Prostate gland (tissue), 2 donors: ENCODE data around the gene ZSWIM9.

Experiments
- CTCF ChIP-seq, 4 experiments: fragments of 200-600 bp in 2 of 4; fragments of 450-650 bp in 2 of 4; sonication (generic) in 2 of 4; IDR thresholded peaks; 1 replicate in 3 of 4; 2 replicates in 1 of 4; pipeline ENCODE4 v1.5.1; 2016 to 2019; ENCODE audit warnings: antibody characterized with exemption in 4 of 4, mild to moderate bottlenecking in 2 of 4, moderate library complexity in 2 of 4
- POLR2AphosphoS5 ChIP-seq: sonication (generic); formaldehyde crosslinking; IDR thresholded peaks from one replicate; pipeline ENCODE4 v1.6.1; 2017; ENCODE audit warnings: antibody characterized with exemption

DNA sequence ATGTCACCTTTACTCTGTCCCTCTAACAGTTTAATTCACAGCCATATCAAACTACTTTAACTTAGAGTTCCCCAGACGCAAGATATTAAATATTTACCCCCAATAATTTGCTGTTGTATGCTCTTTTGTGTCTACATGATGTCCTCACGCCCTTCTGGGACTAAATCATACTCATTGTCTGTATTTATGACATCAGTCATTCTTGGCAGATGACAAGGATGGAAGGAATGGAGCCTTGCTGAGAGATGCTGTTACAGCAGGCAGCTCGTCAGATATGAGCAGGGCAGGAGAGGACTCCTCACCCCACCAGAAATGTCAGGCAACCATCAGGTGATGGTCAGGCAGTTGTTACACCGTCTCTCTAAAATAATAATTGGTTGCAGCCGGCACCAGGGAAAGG lies 43.5 kb downstream of the ZSWIM9 start:
- TF ChIP-seq CTCF (IDR thresholded peaks at IDR 0.05) (no peak), POLR2AphosphoS5 (no peak)
